Panc1 (cell line): ENCODE data around the gene GPR26.

Source experiments
- POLR2AphosphoS5 ChIP-seq: IDR thresholded peaks from 2 replicates; pipeline ENCODE4 v1.6.1; 2012; ENCODE audit warnings: mild to moderate bottlenecking, low read depth, low read length, moderate library complexity
- TCF7L2 ChIP-seq: IDR thresholded peaks from 2 replicates; pipeline ENCODE4 v1.6.1; 2011; ENCODE audit warnings: mild to moderate bottlenecking, low read depth, low read length, inconsistent platforms
- TF ChIP-seq, protein P1 (sequence below): fragments of 450-650 bp; IDR thresholded peaks from 2 replicates; pipeline ENCODE4 v1.5.1; 2017; ENCODE audit warnings: mild to moderate bottlenecking

DNA sequence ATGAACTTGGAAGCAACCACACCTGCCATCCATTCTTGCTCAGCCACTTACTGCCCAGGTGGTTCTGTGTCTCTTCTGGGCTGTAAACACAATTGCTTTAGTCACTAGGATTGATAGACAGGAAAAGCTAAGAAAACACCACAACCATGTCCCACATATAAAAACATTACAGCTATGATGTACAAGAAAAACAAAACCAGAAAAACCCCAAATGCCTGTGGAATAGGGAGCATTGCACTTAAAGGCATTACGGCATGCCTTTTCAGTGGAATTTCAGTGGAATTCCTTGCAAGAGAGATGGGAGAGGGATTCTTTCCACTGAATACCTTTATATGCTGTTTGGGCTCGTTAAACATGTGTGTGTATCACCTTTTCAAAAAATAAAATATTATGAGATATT, 44.2 kb upstream of the GPR26 start:
- TF ChIP-seq, protein P1, sequence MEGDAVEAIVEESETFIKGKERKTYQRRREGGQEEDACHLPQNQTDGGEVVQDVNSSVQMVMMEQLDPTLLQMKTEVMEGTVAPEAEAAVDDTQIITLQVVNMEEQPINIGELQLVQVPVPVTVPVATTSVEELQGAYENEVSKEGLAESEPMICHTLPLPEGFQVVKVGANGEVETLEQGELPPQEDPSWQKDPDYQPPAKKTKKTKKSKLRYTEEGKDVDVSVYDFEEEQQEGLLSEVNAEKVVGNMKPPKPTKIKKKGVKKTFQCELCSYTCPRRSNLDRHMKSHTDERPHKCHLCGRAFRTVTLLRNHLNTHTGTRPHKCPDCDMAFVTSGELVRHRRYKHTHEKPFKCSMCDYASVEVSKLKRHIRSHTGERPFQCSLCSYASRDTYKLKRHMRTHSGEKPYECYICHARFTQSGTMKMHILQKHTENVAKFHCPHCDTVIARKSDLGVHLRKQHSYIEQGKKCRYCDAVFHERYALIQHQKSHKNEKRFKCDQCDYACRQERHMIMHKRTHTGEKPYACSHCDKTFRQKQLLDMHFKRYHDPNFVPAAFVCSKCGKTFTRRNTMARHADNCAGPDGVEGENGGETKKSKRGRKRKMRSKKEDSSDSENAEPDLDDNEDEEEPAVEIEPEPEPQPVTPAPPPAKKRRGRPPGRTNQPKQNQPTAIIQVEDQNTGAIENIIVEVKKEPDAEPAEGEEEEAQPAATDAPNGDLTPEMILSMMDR: no peak
- TF ChIP-seq TCF7L2 (no peak), POLR2AphosphoS5 (no peak)
